H9 (cell line): ENCODE measurements around the gene GFI1. TPM values are rescaled to one million over a fixed set of nuclear protein-coding genes. Genes with fewer than 3 reads are reported as not detected.

Experiments used
- DNase-seq: peaks from one replicate; pipeline ENCODE4 v3.0.0-alpha.2; 2017
- H2AFZ ChIP-seq: one replicate; pipeline ENCODE4 v1.6.1; 2013; ENCODE audit warnings: mild to moderate bottlenecking, low read length, control low read depth, moderate library complexity
- H2AK5ac ChIP-seq: 2 replicates; pipeline ENCODE4 v1.6.1; 2013; ENCODE audit warnings: low read length, control low read depth, mixed read lengths; ENCODE audit not compliant: insufficient read length
- H2BK120ac ChIP-seq: one replicate; pipeline ENCODE4 v1.6.1; 2013; ENCODE audit warnings: low read depth, mild to moderate bottlenecking, low read length, control low read depth, inconsistent platforms; ENCODE audit not compliant: poor library complexity, severe bottlenecking
- H2BK12ac ChIP-seq: 2 replicates; pipeline ENCODE4 v1.6.1; 2013; ENCODE audit warnings: low read length, control low read depth, mixed read lengths, low read depth; ENCODE audit not compliant: insufficient read length
- H2BK15ac ChIP-seq: 2 replicates; pipeline ENCODE4 v1.6.1; 2013; ENCODE audit warnings: low read depth, low read length, control low read depth
- H2BK20ac ChIP-seq: one replicate; pipeline ENCODE4 v1.6.1; 2013; ENCODE audit warnings: low read depth, mild to moderate bottlenecking, low read length, control low read depth, inconsistent platforms; ENCODE audit not compliant: poor library complexity, severe bottlenecking
- H2BK5ac ChIP-seq: 2 replicates; pipeline ENCODE4 v1.6.1; 2013; ENCODE audit warnings: low read length, control low read depth, mixed read lengths; ENCODE audit not compliant: insufficient read length
- H3K14ac ChIP-seq: 2 replicates; pipeline ENCODE4 v1.6.1; 2013; ENCODE audit warnings: low read length, control low read depth; ENCODE audit not compliant: insufficient read depth
- H3K18ac ChIP-seq: 2 replicates; pipeline ENCODE4 v1.6.1; 2013; ENCODE audit warnings: low read depth, mild to moderate bottlenecking, mixed read lengths, low read length, control low read depth; ENCODE audit not compliant: insufficient read length
- H3K23ac ChIP-seq: 2 replicates; pipeline ENCODE4 v1.6.1; 2013; ENCODE audit warnings: low read length, control low read depth, mixed read lengths, low read depth; ENCODE audit not compliant: insufficient read length
- H3K23me2 ChIP-seq: 2 replicates; pipeline ENCODE4 v1.6.1; 2013; ENCODE audit warnings: low read depth, mild to moderate bottlenecking, mixed read lengths, low read length, control low read depth; ENCODE audit not compliant: insufficient read length, poor library complexity, severe bottlenecking
- H3K27ac ChIP-seq: 2 replicates; pipeline ENCODE4 v1.5.1; 2013; ENCODE audit warnings: low read length, control low read depth, mixed read lengths, low read depth; ENCODE audit not compliant: insufficient read length
- H3K27me3 ChIP-seq: 2 replicates; pipeline ENCODE4 v1.6.1; 2013; ENCODE audit warnings: low read length, control low read depth, inconsistent platforms; ENCODE audit not compliant: insufficient read depth
- H3K4ac ChIP-seq: 2 replicates; pipeline ENCODE4 v1.6.1; 2013; ENCODE audit warnings: low read depth, mild to moderate bottlenecking, control low read depth, inconsistent platforms, low read length, moderate library complexity
- H3K4me1 ChIP-seq: 2 replicates; pipeline ENCODE4 v1.6.1; 2013; ENCODE audit warnings: low read length, control low read depth, inconsistent platforms; ENCODE audit not compliant: insufficient read depth
- H3K4me2 ChIP-seq: 2 replicates; pipeline ENCODE4 v1.6.1; 2013; ENCODE audit warnings: low read length, control low read depth, mixed read lengths; ENCODE audit not compliant: insufficient read length, insufficient read depth
- H3K56ac ChIP-seq: 2 replicates; pipeline ENCODE4 v1.6.1; 2013; ENCODE audit warnings: low read depth, mild to moderate bottlenecking, mixed read lengths, low read length, control low read depth; ENCODE audit not compliant: insufficient read length
- H3K79me1 ChIP-seq: 2 replicates; pipeline ENCODE4 v1.6.1; 2013; ENCODE audit warnings: low read depth, mild to moderate bottlenecking, moderate library complexity, low read length, control low read depth, inconsistent platforms; ENCODE audit not compliant: insufficient read depth, poor library complexity, severe bottlenecking
- H3K79me2 ChIP-seq: 2 replicates; pipeline ENCODE4 v1.6.1; 2013; ENCODE audit warnings: low read length, control low read depth, inconsistent platforms; ENCODE audit not compliant: insufficient read depth
- H3K9ac ChIP-seq: 2 replicates; pipeline ENCODE4 v1.6.1; 2013; ENCODE audit warnings: low read length, control low read depth, mixed read lengths; ENCODE audit not compliant: insufficient read length; ENCODE audit errors: extremely low read depth
- H3K9me3 ChIP-seq: one replicate; pipeline ENCODE4 v1.6.1; 2013; ENCODE audit warnings: low read depth, low read length, inconsistent platforms; ENCODE audit not compliant: control insufficient read depth
- H3T11ph ChIP-seq: one replicate; pipeline ENCODE4 v1.6.1; 2013; ENCODE audit warnings: mild to moderate bottlenecking, low read length, control low read depth, inconsistent platforms
- H4K20me1 ChIP-seq: one replicate; pipeline ENCODE4 v1.6.1; 2013; ENCODE audit not compliant: control insufficient read depth, insufficient read length, insufficient read depth
- H4K5ac ChIP-seq: 2 replicates; pipeline ENCODE4 v1.6.1; 2013; ENCODE audit warnings: low read depth, mild to moderate bottlenecking, mixed read lengths, low read length, control low read depth; ENCODE audit not compliant: insufficient read length
- H4K8ac ChIP-seq: replicated peaks from 2 replicates; pipeline ENCODE4 v1.6.1; 2013; ENCODE audit warnings: low read length, control low read depth, mixed read lengths, low read depth; ENCODE audit not compliant: insufficient read length
- H4K91ac ChIP-seq: 2 replicates; pipeline ENCODE4 v1.6.1; 2013; ENCODE audit warnings: low read depth, mild to moderate bottlenecking, moderate library complexity, mixed read lengths, low read length, control low read depth; ENCODE audit not compliant: insufficient read length
- H3K27ac Mint-ChIP-seq, 3 experiments: 2 replicates in 2 of 3; 3 replicates in 1 of 3; pipeline ENCODE4 v1.8.0; 2020 to 2021; ENCODE audit warnings: mixed read lengths in 3 of 3, mild to moderate bottlenecking in 1 of 3, moderate library complexity in 1 of 3
- H3K27me3 Mint-ChIP-seq: 2 replicates; pipeline ENCODE4 v1.8.0; 2021; ENCODE audit warnings: low read depth, mild to moderate bottlenecking, moderate library complexity, mixed read lengths
- H3K36me3 Mint-ChIP-seq, 3 experiments: 2 replicates in 2 of 3; 3 replicates in 1 of 3; pipeline ENCODE4 v1.8.0; 2020 to 2021; ENCODE audit warnings: low read depth in 3 of 3, mixed read lengths in 3 of 3; ENCODE audit not compliant: insufficient read depth in 1 of 3
- H3K4me1 Mint-ChIP-seq, 2 experiments: 2 replicates each; pipeline ENCODE4 v1.8.0; 2020; ENCODE audit warnings: mixed read lengths in 2 of 2
- H3K4me3 Mint-ChIP-seq, 2 experiments: 2 replicates in 1 of 2; 3 replicates in 1 of 2; pipeline ENCODE4 v1.8.0; 2020 to 2021; ENCODE audit warnings: mild to moderate bottlenecking in 2 of 2, mixed read lengths in 2 of 2, moderate library complexity in 1 of 2
- H3K9me3 Mint-ChIP-seq, 2 experiments: 2 replicates in 1 of 2; 3 replicates in 1 of 2; pipeline ENCODE4 v1.8.0; 2020; ENCODE audit warnings: mild to moderate bottlenecking in 2 of 2, mixed read lengths in 2 of 2, moderate library complexity in 1 of 2
- CTCF ChIP-seq: fragments of 200-600 bp; sonication (generic); conservative IDR thresholded peaks from 3 replicates; pipeline ENCODE4 v1.8.0; 2021; ENCODE audit warnings: antibody characterized with exemption, mild to moderate bottlenecking
- WGBS: extraction: QIAGEN DNeasy Blood & Tissue Kit; methylation state at CpG from one replicate; pipeline ENCODE4 v1.1.7; 2013; ENCODE audit warnings: missing lambda C conversion rate, low lambda C conversion rate, mixed read lengths; ENCODE audit not compliant: insufficient read length; ENCODE audit errors: extremely low coverage; 5-methylcytosine and 5-hydroxymethylcytosine counted together
- total RNA-seq: library from RNA; stranded (reverse); gene quantifications from 2 replicates; pipeline ENCODE4 v1.2.1, GENCODE V29; 2021

The GFI1 gene
- total RNA-seq, 1 experiment from 2014 or later = 0.11 TPM

- Histone ChIP-seq H2BK20ac (no peak overlapping the region), H2AK5ac (no peak overlapping the region), H3K4me2 (no peak overlapping the region), H3K27ac (no peak overlapping the region), H3K9me3 (no peaks in the 10 kb centered on the region), H3K27me3 (no peaks in the 10 kb centered on the region), H3T11ph (no peak overlapping the region), H2AFZ (no peak overlapping the region), H3K4me1 (no peaks in the 10 kb centered on the region), H3K9ac (no peak overlapping the region), H3K14ac (no peak overlapping the region), H3K56ac (no peak overlapping the region), H3K79me1 (no peaks in the 10 kb centered on the region), H4K20me1 (no peaks in the 10 kb centered on the region), H4K8ac (no peak overlapping the region), H2BK120ac (no peak overlapping the region), H4K91ac (no peak overlapping the region), H3K23me2 (no peaks in the 10 kb centered on the region), H3K4ac (no peak overlapping the region), H3K79me2 (no peaks in the 10 kb centered on the region), H3K18ac (no peak overlapping the region), H2BK15ac (no peak overlapping the region), H3K23ac (no peak overlapping the region), H4K5ac (no peak overlapping the region), H2BK12ac (no peak overlapping the region), H2BK5ac (no peak overlapping the region)
- no peaks in the 10 kb centered on the region for H3K36me3 Mint-ChIP-seq
- no CpG with 5 or more reads among the region's 2 CpGs for WGBS
- no peak for DNase-seq
- H3K27ac Mint-ChIP-seq = no peak overlapping the region
- peaks cover 18% of the 10 kb centered on the region in 2 experiments for H3K4me1 Mint-ChIP-seq
- no peak for TF ChIP-seq CTCF
- no peak overlapping the region for H3K4me3 Mint-ChIP-seq
- no peaks in the 10 kb centered on the region for H3K9me3 Mint-ChIP-seq
- H3K27me3 Mint-ChIP-seq = no peaks in the 10 kb centered on the region
These were observed 40.9 kb downstream of the GFI1 start for GRCh38 chr1:92445865-92446264.
